Body of pancreas (tissue), 4 donors: ENCODE data around the gene ZNF664.

Experiments used
- CTCF ChIP-seq, 7 experiments: fragments of 450-650 bp in 4 of 7; fragments of 200-600 bp in 3 of 7; sonication (generic) in 3 of 7; IDR thresholded peaks; one replicate each; pipeline ENCODE4 v1.5.1; 2016 to 2019; ENCODE audit warnings: antibody characterized with exemption in 7 of 7
- POLR2A ChIP-seq, 3 donors: fragments of 450-650 bp; IDR thresholded peaks; one replicate each; pipeline ENCODE4 v1.6.1; 2016; ENCODE audit warnings: antibody characterized with exemption in 3 of 3, mild to moderate bottlenecking in 2 of 3

- TF ChIP-seq POLR2A (IDR thresholded peaks at IDR 0.05) = no peak
- no peak for TF ChIP-seq CTCF (IDR thresholded peaks at IDR 0.05)
Measured at GRCh38 chr12:123949770-123950165, 23.2 kb upstream of the ZNF664 start.
